GM19438 (cell line): ENCODE measurements around the gene MAPK1IP1L.

Experiments used
- ATAC-seq: cut with Tn5 transposase; IDR thresholded peaks from one replicate; pipeline ENCODE4 v1.9.1; 2021; ENCODE audit warnings: low read depth; ENCODE audit not compliant: unreplicated experiment

MAPK1IP1L gene

DNA sequence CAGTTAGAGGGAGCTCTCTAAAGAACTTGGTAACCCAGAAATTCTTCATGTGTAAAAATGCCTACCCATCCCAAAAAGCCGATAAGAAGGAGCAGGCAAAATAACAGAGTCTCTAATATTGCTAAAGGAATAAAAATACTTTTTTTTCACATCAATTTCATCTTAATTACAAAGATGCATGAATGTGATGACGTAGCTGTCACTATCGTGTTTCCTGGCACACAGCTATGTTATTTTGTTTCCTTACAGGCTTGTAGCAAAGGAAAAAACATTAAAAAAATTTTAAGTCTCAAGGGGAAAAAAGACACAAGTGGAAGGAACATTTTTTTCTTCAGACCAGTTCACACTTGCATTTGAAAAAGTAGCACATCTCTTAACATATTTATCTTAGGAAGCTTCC, 67.3 kb downstream of the MAPK1IP1L start:
- no peak for ATAC-seq
